Measurements from ENCODE around the gene ZNF414.

Gene ZNF414

DNA sequence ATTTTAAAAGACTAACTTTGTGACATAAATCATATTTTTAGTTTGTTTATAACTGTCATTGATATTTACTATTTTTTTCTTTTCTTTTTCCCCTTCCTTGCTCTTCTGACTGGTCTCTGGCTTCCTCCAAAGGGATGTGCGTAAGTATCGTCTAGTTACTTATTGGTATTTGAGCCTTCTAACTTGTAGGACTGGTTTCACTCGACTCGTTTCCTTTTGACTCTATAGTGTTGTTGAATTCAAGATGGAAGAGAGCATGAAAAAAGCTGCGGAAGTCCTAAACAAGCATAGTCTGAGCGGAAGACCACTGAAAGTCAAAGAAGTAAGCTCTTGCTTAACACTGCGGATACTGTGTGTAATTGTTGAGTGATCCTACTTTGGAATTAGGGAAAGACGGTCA, 50.6 kb downstream of the ZNF414 start:
- H4K20me1 ChIP-seq (ENCODE audit: insufficient read depth, low read length): peaks cover 52% of the 10 kb centered on the region

GRCh38 chr19:8462571-8462970, 51.4 kb downstream of the ZNF414 start:
- Histone ChIP-seq H3K27ac (ENCODE audit: low read length) (no peak overlapping the region), H2AFZ (ENCODE audit: low read length) (no peak overlapping the region), H3K79me2 (ENCODE audit: low read length) (peaks cover 95% of the 10 kb centered on the region), H3F3A (ENCODE audit: insufficient read depth, low read length) (no peaks in the 10 kb centered on the region), H3K4me1 (ENCODE audit: low read length) (no peaks in the 10 kb centered on the region), H3K9me2 (replicated peaks; ENCODE audit: insufficient read depth, low read length) (no peaks in the 10 kb centered on the region), H4K20me1 (ENCODE audit: insufficient read depth, low read length) (peaks cover 60% of the 10 kb centered on the region), H3K9me3 (replicated peaks; ENCODE audit: insufficient read depth, low read length) (no peaks in the 10 kb centered on the region), H3K9ac (ENCODE audit: low read length) (no peak overlapping the region), H3K4me2 (ENCODE audit: low read depth, low read length) (no peak overlapping the region), H3K4me3 (ENCODE audit: low read length) (no peak overlapping the region), H3K27me3 (replicated peaks; ENCODE audit: insufficient read depth, low read length) (no peaks in the 10 kb centered on the region), H3K36me3 (replicated peaks; ENCODE audit: insufficient read depth, low read length) (peaks cover 35% of the 10 kb centered on the region)
- no peak for DNase-seq
- TF ChIP-seq EZH2phosphoT487 (IDR thresholded peaks at IDR 0.05; ENCODE audit: low read length) (no peak), EZH2 (optimal IDR thresholded peaks at IDR 0.05; ENCODE audit: low read depth, low read length) (no peak)
- TF ChIP-seq, protein P1, sequence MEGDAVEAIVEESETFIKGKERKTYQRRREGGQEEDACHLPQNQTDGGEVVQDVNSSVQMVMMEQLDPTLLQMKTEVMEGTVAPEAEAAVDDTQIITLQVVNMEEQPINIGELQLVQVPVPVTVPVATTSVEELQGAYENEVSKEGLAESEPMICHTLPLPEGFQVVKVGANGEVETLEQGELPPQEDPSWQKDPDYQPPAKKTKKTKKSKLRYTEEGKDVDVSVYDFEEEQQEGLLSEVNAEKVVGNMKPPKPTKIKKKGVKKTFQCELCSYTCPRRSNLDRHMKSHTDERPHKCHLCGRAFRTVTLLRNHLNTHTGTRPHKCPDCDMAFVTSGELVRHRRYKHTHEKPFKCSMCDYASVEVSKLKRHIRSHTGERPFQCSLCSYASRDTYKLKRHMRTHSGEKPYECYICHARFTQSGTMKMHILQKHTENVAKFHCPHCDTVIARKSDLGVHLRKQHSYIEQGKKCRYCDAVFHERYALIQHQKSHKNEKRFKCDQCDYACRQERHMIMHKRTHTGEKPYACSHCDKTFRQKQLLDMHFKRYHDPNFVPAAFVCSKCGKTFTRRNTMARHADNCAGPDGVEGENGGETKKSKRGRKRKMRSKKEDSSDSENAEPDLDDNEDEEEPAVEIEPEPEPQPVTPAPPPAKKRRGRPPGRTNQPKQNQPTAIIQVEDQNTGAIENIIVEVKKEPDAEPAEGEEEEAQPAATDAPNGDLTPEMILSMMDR (IDR thresholded peaks at IDR 0.05; ENCODE audit: low read length): no peak

More for the DNA sequence above, 50.6 kb downstream of the ZNF414 start:
- Histone ChIP-seq H3K4me3 (ENCODE audit: low read length) (no peak overlapping the region), H3K27me3 (replicated peaks; ENCODE audit: insufficient read depth, low read length) (no peaks in the 10 kb centered on the region), H3F3A (ENCODE audit: insufficient read depth, low read length) (no peaks in the 10 kb centered on the region), H3K27ac (ENCODE audit: low read length) (no peak overlapping the region), H3K79me2 (ENCODE audit: low read length) (peaks cover 93% of the 10 kb centered on the region), H3K9ac (ENCODE audit: low read length) (no peak overlapping the region), H3K9me2 (replicated peaks; ENCODE audit: insufficient read depth, low read length) (no peaks in the 10 kb centered on the region), H3K4me2 (ENCODE audit: low read depth, low read length) (no peak overlapping the region), H3K36me3 (replicated peaks; ENCODE audit: insufficient read depth, low read length) (peaks cover 31% of the 10 kb centered on the region), H2AFZ (ENCODE audit: low read length) (no peak overlapping the region), H3K9me3 (replicated peaks; ENCODE audit: insufficient read depth, low read length) (no peaks in the 10 kb centered on the region), H3K4me1 (ENCODE audit: low read length) (no peaks in the 10 kb centered on the region)
- no peak for DNase-seq
- TF ChIP-seq EZH2phosphoT487 (IDR thresholded peaks at IDR 0.05; ENCODE audit: low read length) (no peak), EZH2 (optimal IDR thresholded peaks at IDR 0.05; ENCODE audit: low read depth, low read length) (no peak)
- TF ChIP-seq, protein P1 (IDR thresholded peaks at IDR 0.05; ENCODE audit: low read length): no peak

DNA sequence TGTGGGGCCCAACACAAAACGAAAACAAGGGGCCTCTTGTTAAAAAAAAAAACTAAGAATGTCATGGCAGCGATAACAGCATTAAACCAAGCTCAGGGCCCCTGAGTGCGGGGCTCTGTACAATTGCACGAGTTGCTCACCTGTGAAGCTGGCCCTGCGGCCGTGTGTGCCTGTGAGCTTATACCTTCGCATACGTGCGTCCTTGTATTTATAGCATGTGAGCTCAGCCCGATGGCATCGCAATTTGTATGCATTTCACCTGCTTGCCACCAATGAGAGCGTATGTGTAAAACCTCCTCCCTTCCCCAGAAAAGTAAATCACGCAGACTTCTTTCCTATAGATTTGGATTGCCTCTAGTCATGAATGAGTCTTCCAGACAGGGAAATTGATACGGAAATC, 52.1 kb downstream of the ZNF414 start:
- no peak overlapping the region for H3K4me3 ChIP-seq (ENCODE audit: low read length)
- peaks cover 28% of the 10 kb centered on the region for H3K36me3 ChIP-seq (replicated peaks; ENCODE audit: insufficient read depth, low read length)
- peaks cover 95% of the 10 kb centered on the region for H3K79me2 ChIP-seq (ENCODE audit: low read length)
- no peaks in the 10 kb centered on the region for H3K4me1 ChIP-seq (ENCODE audit: low read length)
- no peak for DNase-seq
- peaks cover 67% of the 10 kb centered on the region for H4K20me1 ChIP-seq (ENCODE audit: insufficient read depth, low read length)
- no peaks in the 10 kb centered on the region for H3K9me3 ChIP-seq (replicated peaks; ENCODE audit: insufficient read depth, low read length)
- no peak overlapping the region for H2AFZ ChIP-seq (ENCODE audit: low read length)
- no peaks in the 10 kb centered on the region for H3K27me3 ChIP-seq (replicated peaks; ENCODE audit: insufficient read depth, low read length)
- H3K27ac ChIP-seq (ENCODE audit: low read length): no peak overlapping the region
- no peak for TF ChIP-seq EZH2phosphoT487 (IDR thresholded peaks at IDR 0.05; ENCODE audit: low read length)
- TF ChIP-seq EZH2 (optimal IDR thresholded peaks at IDR 0.05; ENCODE audit: low read depth, low read length): no peak
- TF ChIP-seq, protein P1 (IDR thresholded peaks at IDR 0.05; ENCODE audit: low read length): no peak
- H3K4me2 ChIP-seq (ENCODE audit: low read depth, low read length): no peak overlapping the region
- no peaks in the 10 kb centered on the region for H3F3A ChIP-seq (ENCODE audit: insufficient read depth, low read length)
- no peak overlapping the region for H3K9ac ChIP-seq (ENCODE audit: low read length)
- H3K9me2 ChIP-seq (replicated peaks; ENCODE audit: insufficient read depth, low read length): no peaks in the 10 kb centered on the region

Measured in MM.1S (cell line).